Uterus (tissue), 4 donors: Measurements from ENCODE around the gene ONECUT3. TPM values are rescaled to one million over a fixed set of nuclear protein-coding genes. Genes with fewer than 3 reads are reported as not detected.

Experiments used
- DNase-seq, 2 donors: peaks; one replicate each; pipeline ENCODE4 v3.0.0-alpha.2; 2019 to 2020
- H3K27ac ChIP-seq, 2 donors: fragments of 200-600 bp; sonication (generic); 1 replicate in 1 of 2; 2 replicates in 1 of 2; pipeline ENCODE4 v1.5.1; 2016 to 2018
- H3K27me3 ChIP-seq, 2 donors: fragments of 200-600 bp; sonication (generic); one replicate each; pipeline ENCODE4 v1.5.1; 2018 to 2019; ENCODE audit warnings: control low read depth in 1 of 2
- H3K36me3 ChIP-seq, 2 donors: fragments of 200-600 bp; sonication (generic); one replicate each; pipeline ENCODE4 v1.5.1; 2019; ENCODE audit warnings: control low read depth in 1 of 2
- H3K4me1 ChIP-seq, 2 donors: fragments of 200-600 bp; sonication (generic); one replicate each; pipeline ENCODE4 v1.5.1; 2018 to 2019; ENCODE audit warnings: control low read depth in 1 of 2
- H3K4me3 ChIP-seq, 2 donors: fragments of 200-600 bp; sonication (generic); 1 replicate in 1 of 2; 2 replicates in 1 of 2; pipeline ENCODE4 v1.5.1; 2018 to 2019; ENCODE audit warnings: mild to moderate bottlenecking in 1 of 2
- H3K9me3 ChIP-seq, 2 donors: fragments of 200-600 bp; sonication (generic); one replicate each; pipeline ENCODE4 v1.5.1; 2019; ENCODE audit warnings: control low read depth in 1 of 2
- POLR2A ChIP-seq, 2 donors: fragments of 450-650 bp; IDR thresholded peaks; one replicate each; pipeline ENCODE4 v1.6.1; 2016; ENCODE audit warnings: antibody characterized with exemption in 2 of 2, mild to moderate bottlenecking in 1 of 2, moderate library complexity in 1 of 2
- intact Hi-C: fragments of 100-400 bp; cut with DNase I; formaldehyde crosslinking; loops from one replicate; pipeline ENCODE4 v1.15.1; 2023; ENCODE audit warnings: low total_unique reads
- total RNA-seq, 4 donors: library from RNA; depleted of rRNA in 3 of 4; stranded (reverse); fragments of >200 nt in 3 of 4; gene quantifications; one replicate each; pipeline versions ENCODE4 v1.1.0 to v1.2.4, GENCODE V29; 2014 to 2023
- TF ChIP-seq, protein P1 (sequence below), 4 experiments: fragments of 200-600 bp in 2 of 4; fragments of 450-650 bp in 2 of 4; sonication (generic) in 2 of 4; IDR thresholded peaks; one replicate each; pipeline ENCODE4 v1.5.1; 2016 to 2019; ENCODE audit warnings: antibody characterized with exemption in 4 of 4, mild to moderate bottlenecking in 2 of 4, moderate library complexity in 1 of 4
- donor health status: DM: yes; HTN: yes; CAD: no.

Gene ONECUT3
- total RNA-seq, 4 donors from 2014 or later = not detected

DNA sequence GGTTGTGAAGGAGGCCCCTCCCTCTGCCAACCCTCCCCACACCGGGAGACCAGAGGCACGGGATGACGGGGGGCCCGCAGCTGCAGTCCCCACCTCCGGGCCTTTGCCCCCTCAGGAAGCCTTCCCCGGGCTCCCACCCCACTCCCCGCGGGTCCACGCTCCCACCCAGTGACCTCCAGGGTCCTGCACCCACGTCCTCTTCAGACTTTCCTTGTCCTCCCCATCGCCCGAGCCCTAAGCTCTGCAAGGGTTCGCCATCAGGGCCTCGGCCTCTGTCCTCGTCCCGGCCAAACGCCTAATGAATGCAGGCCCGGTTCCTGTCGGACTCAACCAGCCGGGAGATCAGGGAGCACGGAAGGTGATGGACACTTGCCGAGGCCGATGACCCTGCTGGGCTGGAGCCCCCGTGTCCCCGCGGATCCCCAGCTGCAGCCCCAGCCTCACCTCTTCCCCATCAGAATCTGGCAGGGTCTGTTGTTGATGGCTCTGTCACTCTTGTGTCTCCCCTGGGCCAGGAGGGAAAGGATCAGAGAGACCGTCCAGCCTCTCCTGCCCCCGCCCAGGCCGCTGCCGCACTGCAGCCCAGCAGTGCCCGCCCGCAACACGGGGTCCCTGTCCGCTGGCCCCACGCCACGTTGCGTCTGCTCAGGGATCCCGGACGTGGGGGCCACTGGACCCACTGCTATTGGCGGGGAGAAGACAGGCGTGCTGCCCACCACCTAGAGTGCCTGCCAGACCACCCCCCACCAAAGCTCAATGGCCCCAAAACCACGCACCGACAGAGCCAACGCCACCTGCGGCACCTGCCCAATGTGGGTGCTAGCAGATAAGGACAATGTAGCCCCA is 53.1 kb downstream of the ONECUT3 start:
- DNase-seq = no peak
- Histone ChIP-seq H3K4me1 (no peaks in the 10 kb centered on the region), H3K4me3 (no peak overlapping the region), H3K27me3 (no peaks in the 10 kb centered on the region), H3K36me3 (no peaks in the 10 kb centered on the region), H3K9me3 (no peaks in the 10 kb centered on the region), H3K27ac (no peak overlapping the region)
- no peak for TF ChIP-seq POLR2A (IDR thresholded peaks at IDR 0.05)
- TF ChIP-seq, protein P1, sequence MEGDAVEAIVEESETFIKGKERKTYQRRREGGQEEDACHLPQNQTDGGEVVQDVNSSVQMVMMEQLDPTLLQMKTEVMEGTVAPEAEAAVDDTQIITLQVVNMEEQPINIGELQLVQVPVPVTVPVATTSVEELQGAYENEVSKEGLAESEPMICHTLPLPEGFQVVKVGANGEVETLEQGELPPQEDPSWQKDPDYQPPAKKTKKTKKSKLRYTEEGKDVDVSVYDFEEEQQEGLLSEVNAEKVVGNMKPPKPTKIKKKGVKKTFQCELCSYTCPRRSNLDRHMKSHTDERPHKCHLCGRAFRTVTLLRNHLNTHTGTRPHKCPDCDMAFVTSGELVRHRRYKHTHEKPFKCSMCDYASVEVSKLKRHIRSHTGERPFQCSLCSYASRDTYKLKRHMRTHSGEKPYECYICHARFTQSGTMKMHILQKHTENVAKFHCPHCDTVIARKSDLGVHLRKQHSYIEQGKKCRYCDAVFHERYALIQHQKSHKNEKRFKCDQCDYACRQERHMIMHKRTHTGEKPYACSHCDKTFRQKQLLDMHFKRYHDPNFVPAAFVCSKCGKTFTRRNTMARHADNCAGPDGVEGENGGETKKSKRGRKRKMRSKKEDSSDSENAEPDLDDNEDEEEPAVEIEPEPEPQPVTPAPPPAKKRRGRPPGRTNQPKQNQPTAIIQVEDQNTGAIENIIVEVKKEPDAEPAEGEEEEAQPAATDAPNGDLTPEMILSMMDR (IDR thresholded peaks at IDR 0.05) = no peak
- intact Hi-C loops = no loop called here

DNA sequence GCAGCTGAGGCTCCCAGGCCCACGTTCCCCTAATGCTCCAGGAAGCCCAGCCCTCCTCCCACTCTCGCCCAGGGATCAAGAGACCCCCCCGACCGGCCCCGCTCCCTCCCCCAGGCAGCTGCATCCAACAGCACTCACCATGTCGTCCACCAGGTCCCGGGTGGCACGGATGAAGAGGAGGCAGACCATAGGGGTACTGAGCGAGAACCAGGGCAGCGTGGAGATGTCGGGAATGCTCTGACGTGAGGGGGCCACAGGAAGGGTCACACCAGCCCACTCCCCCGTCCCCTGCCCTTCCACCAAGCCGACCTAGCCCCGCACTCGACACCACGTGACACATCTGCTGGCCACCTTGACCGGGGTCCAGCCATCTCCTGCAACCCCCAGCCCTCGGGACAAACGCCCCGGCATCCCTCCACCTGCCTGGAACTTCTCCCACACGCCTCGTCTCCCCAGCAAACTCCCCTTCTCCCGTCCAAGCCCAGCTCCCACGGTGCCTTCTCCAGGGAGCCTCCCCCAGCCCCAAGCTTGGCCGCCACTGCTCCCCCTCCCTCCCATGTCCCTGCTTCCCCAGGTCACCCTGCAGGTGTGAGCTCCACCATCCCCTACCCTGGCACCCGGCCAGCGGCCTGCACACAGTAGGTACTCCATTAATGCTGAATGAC is 53.9 kb downstream of the ONECUT3 start:
- intact Hi-C loops = no loop called here
- H3K4me1 ChIP-seq = peaks cover 0 to 5% of the 10 kb centered on the region in 2 donors
- no peak overlapping the region for H3K4me3 ChIP-seq
- H3K27ac ChIP-seq = no peak overlapping the region
- H3K9me3 ChIP-seq = no peaks in the 10 kb centered on the region
- no peak for DNase-seq
- TF ChIP-seq, protein P1 (IDR thresholded peaks at IDR 0.05) = no peak
- TF ChIP-seq POLR2A (IDR thresholded peaks at IDR 0.05) = no peak
- H3K27me3 ChIP-seq = no peaks in the 10 kb centered on the region
- H3K36me3 ChIP-seq = no peaks in the 10 kb centered on the region

DNA sequence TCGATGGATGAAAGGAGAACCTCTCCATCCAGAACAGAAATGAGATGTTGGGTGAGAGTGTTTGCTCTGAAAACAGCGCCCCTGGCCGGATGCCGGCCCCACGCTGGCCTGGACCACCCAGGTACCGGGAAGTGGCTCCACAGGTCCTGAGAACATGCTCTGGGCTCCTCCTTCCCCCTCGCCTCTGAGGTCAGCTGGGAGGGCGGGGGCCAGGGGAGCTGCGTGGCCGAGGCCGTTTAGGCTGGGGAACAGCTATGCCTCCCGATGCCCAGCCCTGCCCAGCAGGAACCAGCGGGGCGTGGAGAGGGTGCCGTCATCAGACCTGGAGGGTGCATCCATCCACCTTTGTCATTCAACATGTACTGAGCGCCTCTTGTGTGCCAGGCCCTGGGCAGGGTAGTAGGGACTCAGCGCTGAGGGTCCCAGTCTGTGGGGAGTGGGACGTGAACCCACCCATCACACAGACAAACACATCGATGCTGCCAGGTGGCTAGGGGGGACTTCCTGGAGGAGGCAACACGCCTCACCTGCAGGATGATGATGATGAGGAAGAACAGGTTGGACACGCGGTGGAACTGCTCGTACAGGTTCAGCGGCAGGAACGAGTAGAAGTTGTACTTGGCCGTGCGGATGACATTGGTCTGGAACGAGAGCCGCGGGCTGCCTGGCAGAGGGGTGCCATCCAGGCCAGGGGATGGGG is 54.5 kb downstream of the ONECUT3 start:
- intact Hi-C loops = no loop called here
- H3K4me1 ChIP-seq = peaks cover 0 to 10% of the 10 kb centered on the region in 2 donors
- no peaks in the 10 kb centered on the region for H3K36me3 ChIP-seq
- no peak overlapping the region for H3K4me3 ChIP-seq
- no peak for DNase-seq
- no peaks in the 10 kb centered on the region for H3K9me3 ChIP-seq
- H3K27ac ChIP-seq = no peak overlapping the region
- TF ChIP-seq, protein P1 (IDR thresholded peaks at IDR 0.05) = no peak
- no peak for TF ChIP-seq POLR2A (IDR thresholded peaks at IDR 0.05)
- H3K27me3 ChIP-seq = no peaks in the 10 kb centered on the region

DNA sequence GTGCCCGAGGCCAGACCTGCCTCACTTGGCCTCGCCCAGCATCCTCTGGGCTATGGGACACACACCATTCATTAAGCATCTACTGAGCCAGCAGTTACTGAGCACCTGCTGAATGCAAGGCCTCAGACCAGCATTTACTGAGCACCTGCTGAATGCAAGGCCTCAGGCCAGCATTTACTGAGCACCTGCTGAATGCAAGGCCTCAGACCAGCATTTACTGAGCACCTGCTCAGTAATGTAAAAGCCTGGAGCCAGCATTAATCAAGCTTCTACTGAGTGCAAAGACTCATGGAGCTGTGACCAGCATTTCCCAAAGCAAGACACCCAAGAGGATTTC is 55.1 kb downstream of the ONECUT3 start:
- no peaks in the 10 kb centered on the region for H3K36me3 ChIP-seq
- H3K4me3 ChIP-seq = no peak overlapping the region
- no peak for DNase-seq
- no peaks in the 10 kb centered on the region for H3K9me3 ChIP-seq
- intact Hi-C loops = no loop called here
- no peak for TF ChIP-seq POLR2A (IDR thresholded peaks at IDR 0.05)
- TF ChIP-seq, protein P1 (IDR thresholded peaks at IDR 0.05) = no peak
- no peak overlapping the region for H3K27ac ChIP-seq
- H3K4me1 ChIP-seq = peaks cover 0 to 15% of the 10 kb centered on the region in 2 donors
- H3K27me3 ChIP-seq = no peaks in the 10 kb centered on the region

DNA sequence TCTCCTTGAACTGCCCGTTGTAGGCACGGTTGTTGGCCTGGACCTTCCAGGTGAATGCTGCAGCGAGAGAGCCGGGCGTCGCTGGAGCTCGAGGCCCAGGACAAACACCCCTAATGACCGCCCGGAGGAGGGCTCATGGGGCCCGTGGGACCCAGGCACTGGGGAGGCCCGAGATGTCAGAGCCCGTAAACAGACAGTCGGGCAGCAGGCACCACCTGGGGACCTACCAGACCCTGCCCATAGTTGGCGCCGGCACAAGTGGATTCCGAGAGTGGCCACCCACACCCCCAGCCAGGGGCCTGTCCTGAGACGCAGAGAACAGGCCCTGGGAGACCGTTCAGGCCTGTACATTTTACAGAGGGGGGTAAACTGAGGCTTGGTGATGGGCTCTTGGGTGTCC is 56.4 kb downstream of the ONECUT3 start:
- intact Hi-C loops = no loop called here
- Histone ChIP-seq H3K4me1 (peaks cover 0 to 16% of the 10 kb centered on the region in 2 donors), H3K27ac (no peak overlapping the region), H3K36me3 (no peaks in the 10 kb centered on the region), H3K27me3 (no peaks in the 10 kb centered on the region), H3K9me3 (no peaks in the 10 kb centered on the region), H3K4me3 (no peak overlapping the region)
- no peak for DNase-seq
- TF ChIP-seq, protein P1 (IDR thresholded peaks at IDR 0.05) = no peak
- TF ChIP-seq POLR2A (IDR thresholded peaks at IDR 0.05) = no peak
